Panc1 (cell line): ENCODE results near the gene HNRNPA3. TPM values are rescaled to one million over a fixed set of nuclear protein-coding genes. Genes with fewer than 3 reads are reported as not detected.

ENCODE experiments used
- ATAC-seq: fragments of 200-7000 bp; cut with Tn5 transposase; 2 replicates; pipeline ENCODE4 v1.9.1; 2020; ENCODE audit warnings: mild to moderate bottlenecking, moderate library complexity
- BruUV-seq: library from RNA; stranded (reverse); fragments of 400-500 nt; replicated peaks from 2 replicates; lab custom pipeline; 2021; lab: Mats Ljungman, UMichigan
- CTCF ChIA-PET: fragments of 300-600 bp; sonication (Branson Sonifier 250); formaldehyde crosslinking; loops from one replicate; lab custom pipeline; 2022; ENCODE audit warnings: antibody characterized with exemption; lab: Charles Lee
- POLR2A ChIA-PET: fragments of 300-600 bp; sonication (Branson Sonifier 250); formaldehyde crosslinking; loops from one replicate; lab custom pipeline; 2022; ENCODE audit warnings: antibody characterized with exemption; lab: Charles Lee
- DNase-seq: peaks from one replicate; pipeline ENCODE4 v3.0.0-alpha.2; 2010; ENCODE audit warnings: low read depth, low spot score
- H3K27ac ChIP-seq: 2 replicates; pipeline ENCODE4 v1.5.1; 2011; ENCODE audit warnings: mild to moderate bottlenecking, low read length, inconsistent platforms
- H3K27me3 ChIP-seq: fragments of 200-500 bp; sonication (Bioruptor generic); 2 replicates; pipeline ENCODE4 v1.6.0; 2014; ENCODE audit warnings: low read length, inconsistent platforms; ENCODE audit not compliant: control insufficient read depth, insufficient read depth
- H3K36me3 ChIP-seq: fragments of 200-500 bp; sonication (Bioruptor generic); 2 replicates; pipeline ENCODE4 v1.5.1; 2014; ENCODE audit warnings: inconsistent platforms, mild to moderate bottlenecking, low read length, moderate library complexity; ENCODE audit not compliant: control insufficient read depth, insufficient read depth
- H3K4me1 ChIP-seq: 2 replicates; pipeline ENCODE4 v1.5.1; 2011; ENCODE audit warnings: inconsistent platforms, mild to moderate bottlenecking, low read length, moderate library complexity; ENCODE audit not compliant: control insufficient read depth, insufficient read depth
- H3K4me3 ChIP-seq, 2 experiments: 2 replicates each; pipeline ENCODE4 v1.5.1; 2011 to 2012; ENCODE audit warnings: low read depth in 2 of 2, low read length in 2 of 2, mild to moderate bottlenecking in 2 of 2, inconsistent platforms in 1 of 2, moderate library complexity in 1 of 2
- H3K9me3 ChIP-seq: fragments of 200-500 bp; sonication (Bioruptor generic); 2 replicates; pipeline ENCODE4 v1.5.1; 2014; ENCODE audit warnings: low read depth, mild to moderate bottlenecking, inconsistent platforms, low read length, moderate library complexity; ENCODE audit not compliant: control insufficient read depth, insufficient read depth
- POLR2AphosphoS5 ChIP-seq: IDR thresholded peaks from 2 replicates; pipeline ENCODE4 v1.6.1; 2012; ENCODE audit warnings: mild to moderate bottlenecking, low read depth, low read length, moderate library complexity
- SIN3A ChIP-seq: IDR thresholded peaks from 2 replicates; pipeline ENCODE4 v1.6.1; 2012; ENCODE audit warnings: low read depth, mild to moderate bottlenecking, low read length, moderate library complexity, borderline replicate concordance; ENCODE audit not compliant: insufficient read depth
- TCF7L2 ChIP-seq: IDR thresholded peaks from 2 replicates; pipeline ENCODE4 v1.6.1; 2011; ENCODE audit warnings: mild to moderate bottlenecking, low read depth, low read length, inconsistent platforms
- in situ Hi-C: cut with HindIII; loops from 2 replicates; pipeline ENCODE4 v1.10.0; 2016; ENCODE audit warnings: low sequenced_read_pairs, low pct_unique_long_range_greater_than_20kb
- intact Hi-C: fragments of 100-400 bp; cut with micrococcal nuclease; formaldehyde crosslinking; loops from one replicate; pipeline ENCODE4 v1.10.0; 2022; ENCODE audit not compliant: unreplicated experiment
- total RNA-seq: library from RNA; stranded (reverse); gene quantifications from one replicate; pipeline ENCODE4 v1.2.1, GENCODE V29; 2021; ENCODE audit not compliant: unreplicated experiment
- TF ChIP-seq, protein P1 (sequence below): fragments of 450-650 bp; IDR thresholded peaks from 2 replicates; pipeline ENCODE4 v1.5.1; 2017; ENCODE audit warnings: mild to moderate bottlenecking
- TF ChIP-seq, protein P2 (sequence below), 2 experiments: IDR thresholded peaks; 2 replicates each; pipeline ENCODE4 v1.6.1; 2011 to 2012; ENCODE audit warnings: low read depth in 2 of 2, control low read depth in 1 of 2, low read length in 1 of 2, mild to moderate bottlenecking in 1 of 2, moderate library complexity in 1 of 2; ENCODE audit not compliant: insufficient read depth in 1 of 2

HNRNPA3 gene
- total RNA-seq, 1 experiment from 2014 or later: 228 TPM

DNA sequence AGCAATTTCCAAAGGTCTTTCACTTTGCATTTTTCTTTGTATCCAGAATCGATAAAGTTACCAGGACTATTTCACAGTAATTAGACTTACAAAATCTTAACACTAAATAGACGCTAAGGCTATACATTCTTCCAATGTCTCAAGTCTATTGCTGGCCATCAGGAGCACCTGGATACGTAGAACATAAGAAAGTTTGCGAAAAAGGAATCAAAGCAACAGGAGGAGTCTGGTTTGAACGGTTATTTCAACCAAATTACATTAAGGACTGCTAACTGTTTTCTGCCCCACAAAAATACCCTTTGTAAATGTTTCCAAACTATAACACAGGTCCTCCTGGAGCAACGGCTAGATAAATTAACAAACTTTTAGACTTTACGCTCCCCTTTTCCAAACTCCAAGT lies 1.4 kb upstream of the HNRNPA3 start:
- DNase-seq (no peak), ATAC-seq (no peak)
- ChIA-PET POLR2A (interaction anchor here (0.5 to 1.7 kb wide), 4 partner anchors 29 to 47 kb away, joined by 3 to 11 read pairs (median 4); no protein-coding TSS in a partner anchor), CTCF (interaction anchor here (1.1 kb wide), 1 partner anchor 22 kb away, joined by 3 read pairs; no protein-coding TSS in a partner anchor)
- Histone ChIP-seq H3K27me3 (no peaks in the 10 kb centered on the region), H3K9me3 (no peaks in the 10 kb centered on the region), H3K36me3 (peaks cover 19% of the 10 kb centered on the region), H3K27ac (peak overlapping the region; percentile 100), H3K4me1 (peaks cover 19% of the 10 kb centered on the region), H3K4me3 (peak overlapping the region; percentile 72 to 89)
- intact Hi-C loops (no loop called here), in situ Hi-C loops (no loop called here)
- TF ChIP-seq, protein P1, sequence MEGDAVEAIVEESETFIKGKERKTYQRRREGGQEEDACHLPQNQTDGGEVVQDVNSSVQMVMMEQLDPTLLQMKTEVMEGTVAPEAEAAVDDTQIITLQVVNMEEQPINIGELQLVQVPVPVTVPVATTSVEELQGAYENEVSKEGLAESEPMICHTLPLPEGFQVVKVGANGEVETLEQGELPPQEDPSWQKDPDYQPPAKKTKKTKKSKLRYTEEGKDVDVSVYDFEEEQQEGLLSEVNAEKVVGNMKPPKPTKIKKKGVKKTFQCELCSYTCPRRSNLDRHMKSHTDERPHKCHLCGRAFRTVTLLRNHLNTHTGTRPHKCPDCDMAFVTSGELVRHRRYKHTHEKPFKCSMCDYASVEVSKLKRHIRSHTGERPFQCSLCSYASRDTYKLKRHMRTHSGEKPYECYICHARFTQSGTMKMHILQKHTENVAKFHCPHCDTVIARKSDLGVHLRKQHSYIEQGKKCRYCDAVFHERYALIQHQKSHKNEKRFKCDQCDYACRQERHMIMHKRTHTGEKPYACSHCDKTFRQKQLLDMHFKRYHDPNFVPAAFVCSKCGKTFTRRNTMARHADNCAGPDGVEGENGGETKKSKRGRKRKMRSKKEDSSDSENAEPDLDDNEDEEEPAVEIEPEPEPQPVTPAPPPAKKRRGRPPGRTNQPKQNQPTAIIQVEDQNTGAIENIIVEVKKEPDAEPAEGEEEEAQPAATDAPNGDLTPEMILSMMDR: no peak
- TF ChIP-seq TCF7L2 (no peak), SIN3A (no peak), POLR2AphosphoS5 (no peak)
- TF ChIP-seq, protein P2, sequence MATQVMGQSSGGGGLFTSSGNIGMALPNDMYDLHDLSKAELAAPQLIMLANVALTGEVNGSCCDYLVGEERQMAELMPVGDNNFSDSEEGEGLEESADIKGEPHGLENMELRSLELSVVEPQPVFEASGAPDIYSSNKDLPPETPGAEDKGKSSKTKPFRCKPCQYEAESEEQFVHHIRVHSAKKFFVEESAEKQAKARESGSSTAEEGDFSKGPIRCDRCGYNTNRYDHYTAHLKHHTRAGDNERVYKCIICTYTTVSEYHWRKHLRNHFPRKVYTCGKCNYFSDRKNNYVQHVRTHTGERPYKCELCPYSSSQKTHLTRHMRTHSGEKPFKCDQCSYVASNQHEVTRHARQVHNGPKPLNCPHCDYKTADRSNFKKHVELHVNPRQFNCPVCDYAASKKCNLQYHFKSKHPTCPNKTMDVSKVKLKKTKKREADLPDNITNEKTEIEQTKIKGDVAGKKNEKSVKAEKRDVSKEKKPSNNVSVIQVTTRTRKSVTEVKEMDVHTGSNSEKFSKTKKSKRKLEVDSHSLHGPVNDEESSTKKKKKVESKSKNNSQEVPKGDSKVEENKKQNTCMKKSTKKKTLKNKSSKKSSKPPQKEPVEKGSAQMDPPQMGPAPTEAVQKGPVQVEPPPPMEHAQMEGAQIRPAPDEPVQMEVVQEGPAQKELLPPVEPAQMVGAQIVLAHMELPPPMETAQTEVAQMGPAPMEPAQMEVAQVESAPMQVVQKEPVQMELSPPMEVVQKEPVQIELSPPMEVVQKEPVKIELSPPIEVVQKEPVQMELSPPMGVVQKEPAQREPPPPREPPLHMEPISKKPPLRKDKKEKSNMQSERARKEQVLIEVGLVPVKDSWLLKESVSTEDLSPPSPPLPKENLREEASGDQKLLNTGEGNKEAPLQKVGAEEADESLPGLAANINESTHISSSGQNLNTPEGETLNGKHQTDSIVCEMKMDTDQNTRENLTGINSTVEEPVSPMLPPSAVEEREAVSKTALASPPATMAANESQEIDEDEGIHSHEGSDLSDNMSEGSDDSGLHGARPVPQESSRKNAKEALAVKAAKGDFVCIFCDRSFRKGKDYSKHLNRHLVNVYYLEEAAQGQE (IDR thresholded peaks at IDR 0.05; ENCODE audit: insufficient read depth in 1 of 2, low read depth in 2 of 2, low read length in 1 of 2): no peak
- BruUV-seq: no TSS peak

DNA sequence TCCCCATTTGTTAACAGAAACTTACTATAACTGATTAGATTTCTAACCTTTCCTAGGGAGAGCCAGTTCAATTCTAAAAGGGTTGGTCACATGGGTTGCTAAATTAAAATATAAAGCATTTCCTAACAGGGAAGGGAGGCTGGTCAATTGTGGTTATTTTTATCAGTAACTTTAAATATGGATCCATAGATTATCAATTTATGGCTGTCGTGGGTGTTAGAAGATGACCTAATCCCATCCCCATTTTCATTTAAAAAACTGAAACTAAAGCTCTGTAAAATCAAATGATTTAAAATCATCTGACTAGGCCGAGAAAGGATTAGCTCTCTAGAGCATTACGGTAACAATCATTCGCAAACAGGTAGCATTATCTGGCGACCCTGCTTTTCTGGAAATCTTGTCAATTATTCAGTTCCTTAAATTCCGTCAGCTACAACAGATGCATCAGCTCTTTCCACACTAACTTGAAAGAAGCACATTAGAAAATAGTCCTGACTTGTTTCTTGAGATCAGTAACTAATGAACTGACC lies 953 bp upstream of the HNRNPA3 start:
- CTCF ChIA-PET: interaction anchor here (1.1 kb wide), 1 partner anchor 23 kb away, joined by 3 read pairs; no protein-coding TSS in a partner anchor
- no peak for ATAC-seq

More for the DNA sequence above, 953 bp upstream of the HNRNPA3 start:
- Histone ChIP-seq H3K4me1 (peaks cover 22% of the 10 kb centered on the region), H3K27me3 (no peaks in the 10 kb centered on the region), H3K27ac (peak overlapping the region; percentile 100), H3K9me3 (no peaks in the 10 kb centered on the region), H3K36me3 (peaks cover 24% of the 10 kb centered on the region), H3K4me3 (peak overlapping the region; percentile 72 to 89)
- TF ChIP-seq POLR2AphosphoS5 (no peak), SIN3A (no peak)
- TF ChIP-seq, protein P2 (IDR thresholded peaks at IDR 0.05; ENCODE audit: insufficient read depth in 1 of 2, low read depth in 2 of 2, low read length in 1 of 2): no peak
- no peak for DNase-seq
- intact Hi-C loops: loop anchor here (2.0 kb wide), 1 partner anchor 47 kb away; no protein-coding TSS in a partner anchor
- POLR2A ChIA-PET: interaction anchor here (0.5 to 1.7 kb wide), 5 partner anchors 28 to 114 kb away, joined by 3 to 11 read pairs (median 3); no protein-coding TSS in a partner anchor
- in situ Hi-C loops: no loop called here
- TSS peak; percentile 98 for BruUV-seq
